GM12878 (cell line): Measurements from ENCODE around the gene FMNL2. TPM values are rescaled to one million over a fixed set of nuclear protein-coding genes. Genes with fewer than 3 reads are reported as not detected.

Source experiments
- ATAC-seq: fragments of 200-7000 bp; cut with Tn5 transposase; 3 replicates; pipeline ENCODE4 v1.9.1; 2020; ENCODE audit warnings: mild to moderate bottlenecking, moderate library complexity
- BruUV-seq: library from RNA; stranded (reverse); fragments of 400-500 nt; replicated peaks from 2 replicates; lab custom pipeline; 2021; lab: Mats Ljungman, UMichigan
- CTCF ChIA-PET: fragments of 300-600 bp; sonication (Branson Sonifier 250); formaldehyde crosslinking; extraction: SDS; loops from one replicate; lab custom pipeline; 2021; ENCODE audit warnings: inconsistent platforms; lab: Yijun Ruan, JAX
- POLR2A ChIA-PET: fragments of 350-600 bp; formaldehyde crosslinking; extraction: SDS; loops from one replicate; lab custom pipeline; 2021; ENCODE audit warnings: inconsistent platforms; lab: Charles Lee
- RAD21 ChIA-PET: fragments of 300-600 bp; sonication (Branson Sonifier 250); formaldehyde crosslinking; loops from one replicate; lab custom pipeline; 2023; ENCODE audit warnings: antibody characterized with exemption; ENCODE audit not compliant: unreplicated experiment; lab: Charles Lee
- SMC1A ChIA-PET: fragments of 300-600 bp; sonication (Branson Sonifier 250); formaldehyde crosslinking; loops from one replicate; lab custom pipeline; 2023; ENCODE audit not compliant: unreplicated experiment, uncharacterized antibody; lab: Charles Lee
- DNase-seq: peaks from one replicate; pipeline ENCODE4 v3.0.0-alpha.2; 2011; ENCODE audit warnings: low read depth, low spot score
- FAIRE-seq: peaks from 3 replicates; lab custom pipeline; 2011; peaks lifted over from hg19 to GRCh38; lab: Jason Lieb, UNC
- H2AFZ ChIP-seq: 2 replicates; pipeline ENCODE4 v1.6.0; 2011; ENCODE audit warnings: low read depth, low read length, control low read depth; ENCODE audit not compliant: control insufficient read depth
- H3K27ac ChIP-seq: 2 replicates; pipeline ENCODE4 v1.5.1; 2011; ENCODE audit warnings: control low read depth; ENCODE audit not compliant: control insufficient read depth, insufficient read depth
- H3K27me3 ChIP-seq, 2 experiments: replicated peaks in 1 of 2; 2 replicates each; pipeline versions ENCODE4 v1.6.0 to v1.6.1; 2011; ENCODE audit warnings: low read length in 1 of 2; ENCODE audit not compliant: control insufficient read depth in 2 of 2, insufficient read depth in 2 of 2
- H3K36me3 ChIP-seq, 2 experiments: 2 replicates each; pipeline ENCODE4 v1.5.1; 2011; ENCODE audit warnings: low read length in 1 of 2; ENCODE audit not compliant: control insufficient read depth in 2 of 2, insufficient read depth in 2 of 2
- H3K4me1 ChIP-seq: 2 replicates; pipeline ENCODE4 v1.6.1; 2011; ENCODE audit warnings: mild to moderate bottlenecking, low read length, moderate library complexity, mixed read lengths; ENCODE audit not compliant: control insufficient read depth, insufficient read depth
- H3K4me2 ChIP-seq: 2 replicates; pipeline ENCODE4 v1.6.0; 2011; ENCODE audit warnings: control low read depth; ENCODE audit not compliant: control insufficient read depth, insufficient read depth
- H3K4me3 ChIP-seq: fragments of 200-600 bp; sonication (generic); 2 replicates; pipeline ENCODE4 v1.5.1; 2016
- H3K79me2 ChIP-seq: 2 replicates; pipeline ENCODE4 v1.6.0; 2011; ENCODE audit warnings: low read length; ENCODE audit not compliant: control insufficient read depth, insufficient read depth
- H3K9ac ChIP-seq: 2 replicates; pipeline ENCODE4 v1.8.0; 2011; ENCODE audit warnings: low read length, control low read depth, mixed read lengths; ENCODE audit not compliant: control insufficient read depth, insufficient read depth
- H3K9me3 ChIP-seq: replicated peaks from 3 replicates; pipeline ENCODE4 v1.5.1; 2011; ENCODE audit warnings: mild to moderate bottlenecking, low read length; ENCODE audit not compliant: control insufficient read depth, insufficient read depth
- H4K20me1 ChIP-seq: 2 replicates; pipeline ENCODE4 v1.6.0; 2011; ENCODE audit not compliant: control insufficient read depth, insufficient read depth
- BCL11A ChIP-seq: IDR thresholded peaks from 2 replicates; pipeline ENCODE4 v1.6.1; 2011; ENCODE audit warnings: low read depth, low read length
- BMI1 ChIP-seq: fragments of 450-650 bp; IDR thresholded peaks from 2 replicates; pipeline ENCODE4 v1.6.1; 2016; ENCODE audit warnings: mild to moderate bottlenecking, moderate library complexity, borderline replicate concordance
- IKZF1 ChIP-seq: fragments of 450-650 bp; conservative IDR thresholded peaks from 2 replicates; pipeline ENCODE4 v1.6.1; 2017; ENCODE audit warnings: antibody characterized with exemption, mild to moderate bottlenecking
- KDM1A ChIP-seq: fragments of 200-600 bp; sonication (generic); IDR thresholded peaks from 2 replicates; pipeline ENCODE4 v1.6.1; 2016; ENCODE audit warnings: borderline replicate concordance
- PML ChIP-seq: IDR thresholded peaks from 2 replicates; pipeline ENCODE4 v1.6.1; 2012; ENCODE audit warnings: low read length, inconsistent platforms
- RBBP5 ChIP-seq: fragments of 200-600 bp; sonication (generic); conservative IDR thresholded peaks from 2 replicates; pipeline ENCODE4 v1.6.1; 2016
- SIX5 ChIP-seq: IDR thresholded peaks from 2 replicates; pipeline ENCODE4 v1.6.1; 2011; ENCODE audit warnings: mild to moderate bottlenecking, low read depth, low read length, moderate library complexity; ENCODE audit not compliant: severe bottlenecking
- YBX1 ChIP-seq: fragments of 450-650 bp; IDR thresholded peaks from 2 replicates; pipeline ENCODE4 v1.6.1; 2016; ENCODE audit warnings: antibody characterized with exemption
- ZZZ3 ChIP-seq: IDR thresholded peaks from 2 replicates; pipeline ENCODE4 v1.6.1; 2011; ENCODE audit warnings: low read depth; ENCODE audit not compliant: control insufficient read depth, insufficient read length
- WGBS: methylation state at CpG from one replicate; pipeline ENCODE4 v1.1.6; 2016; ENCODE audit warnings: low lambda C conversion rate; ENCODE audit not compliant: insufficient replicate concordance, insufficient coverage; ENCODE audit errors: missing lambda C conversion rate; 5-methylcytosine and 5-hydroxymethylcytosine counted together
- in situ Hi-C: fragments of 300-500 bp; cut with MboI; formaldehyde crosslinking; loops from 9 replicates; pipeline ENCODE4 v1.14.3; 2018; ENCODE audit warnings: mixed read lengths
- intact Hi-C: fragments of 100-400 bp; cut with micrococcal nuclease; formaldehyde crosslinking; loops from one replicate; pipeline ENCODE4 v1.14.2; 2022; ENCODE audit not compliant: unreplicated experiment
- polyA plus RNA-seq, 11 experiments: library from polyadenylated mRNA; depleted of rRNA in 4 of 11; unstranded in 6 of 11; stranded (reverse) in 5 of 11; fragments of >200 nt; fragmentation: Nextera tagmentation in 4 of 11; fragmentation: Illumina TruSeq in 1 of 11; extraction: Ambion mirVana in 4 of 11; extraction: Trizol in 1 of 11; gene quantifications; 1 replicate in 1 of 11; 2 replicates in 10 of 11; pipeline versions ENCODE4 v1.2.1 to v1.2.3, GENCODE V29; 2011 to 2016; ENCODE audit warnings: inconsistent platforms in 2 of 11, missing spikeins in 2 of 11, low read depth in 1 of 11
- total RNA-seq, 4 experiments: library from RNA; depleted of rRNA in 3 of 4; stranded (reverse); fragments of >200 nt in 3 of 4; fragmentation: Illumina TruSeq in 1 of 4; extraction: Trizol in 1 of 4; gene quantifications; 2 replicates each; pipeline versions ENCODE4 v1.2.1 to v1.2.3, GENCODE V29; 2013 to 2021
- TF ChIP-seq, protein P1 (sequence below): fragments of 450-650 bp; formaldehyde crosslinking; IDR thresholded peaks from 2 replicates; pipeline ENCODE4 v1.4.0; 2020; ENCODE audit warnings: mild to moderate bottlenecking, moderate library complexity
- TF ChIP-seq, protein P2 (sequence below): IDR thresholded peaks from 2 replicates; pipeline ENCODE4 v1.6.1; 2011; ENCODE audit warnings: low read depth, low read length, improper control_type of control experiment, borderline replicate concordance
- TF ChIP-seq, protein P3 (sequence below): IDR thresholded peaks from 2 replicates; pipeline ENCODE4 v1.6.1; 2011; ENCODE audit warnings: borderline replicate concordance, low read depth, mild to moderate bottlenecking, moderate library complexity, mixed read lengths, low read length; ENCODE audit not compliant: insufficient read depth; ENCODE audit errors: extremely low read length
- TF ChIP-seq, protein P4 (sequence below): fragments of 450-650 bp; IDR thresholded peaks from 2 replicates; pipeline ENCODE4 v1.6.1; 2016; ENCODE audit warnings: mild to moderate bottlenecking

Gene FMNL2
- total and polyA plus RNA-seq, 10 of the 15 experiments (the other 5 are each of a cell fraction or from before 2014, with no cell fraction given): 0.13 to 9.9 (median 0.35) TPM

DNA sequence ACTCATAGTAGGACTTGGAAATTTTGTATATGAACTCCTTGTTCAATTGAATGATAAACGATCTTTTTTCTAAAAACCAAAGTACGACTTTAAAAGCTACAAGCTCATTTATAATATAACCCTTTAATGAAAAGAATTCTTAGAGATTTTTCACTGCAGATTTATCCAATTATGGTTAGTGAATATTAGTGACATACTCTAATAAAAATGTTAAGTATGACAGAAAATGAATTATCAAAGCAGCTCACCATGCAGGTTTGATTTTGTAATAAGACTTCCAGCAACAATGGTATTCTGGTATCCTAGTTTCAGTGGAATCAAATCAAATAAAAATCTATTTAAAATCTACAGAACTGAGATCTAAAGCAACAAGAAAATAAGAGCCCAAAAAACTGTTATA lies 343.8 kb downstream of the FMNL2 start:
- no TSS peak for BruUV-seq
- H3K36me3 ChIP-seq: peaks cover 8 to 31% of the 10 kb centered on the region in 2 experiments
- no peaks in the 10 kb centered on the region for H3K27me3 ChIP-seq
- no peak overlapping the region for H3K9ac ChIP-seq
- SMC1A ChIA-PET: no interaction called here
- no peak overlapping the region for H3K27ac ChIP-seq
- no peaks in the 10 kb centered on the region for H4K20me1 ChIP-seq
- TF ChIP-seq, protein P1, sequence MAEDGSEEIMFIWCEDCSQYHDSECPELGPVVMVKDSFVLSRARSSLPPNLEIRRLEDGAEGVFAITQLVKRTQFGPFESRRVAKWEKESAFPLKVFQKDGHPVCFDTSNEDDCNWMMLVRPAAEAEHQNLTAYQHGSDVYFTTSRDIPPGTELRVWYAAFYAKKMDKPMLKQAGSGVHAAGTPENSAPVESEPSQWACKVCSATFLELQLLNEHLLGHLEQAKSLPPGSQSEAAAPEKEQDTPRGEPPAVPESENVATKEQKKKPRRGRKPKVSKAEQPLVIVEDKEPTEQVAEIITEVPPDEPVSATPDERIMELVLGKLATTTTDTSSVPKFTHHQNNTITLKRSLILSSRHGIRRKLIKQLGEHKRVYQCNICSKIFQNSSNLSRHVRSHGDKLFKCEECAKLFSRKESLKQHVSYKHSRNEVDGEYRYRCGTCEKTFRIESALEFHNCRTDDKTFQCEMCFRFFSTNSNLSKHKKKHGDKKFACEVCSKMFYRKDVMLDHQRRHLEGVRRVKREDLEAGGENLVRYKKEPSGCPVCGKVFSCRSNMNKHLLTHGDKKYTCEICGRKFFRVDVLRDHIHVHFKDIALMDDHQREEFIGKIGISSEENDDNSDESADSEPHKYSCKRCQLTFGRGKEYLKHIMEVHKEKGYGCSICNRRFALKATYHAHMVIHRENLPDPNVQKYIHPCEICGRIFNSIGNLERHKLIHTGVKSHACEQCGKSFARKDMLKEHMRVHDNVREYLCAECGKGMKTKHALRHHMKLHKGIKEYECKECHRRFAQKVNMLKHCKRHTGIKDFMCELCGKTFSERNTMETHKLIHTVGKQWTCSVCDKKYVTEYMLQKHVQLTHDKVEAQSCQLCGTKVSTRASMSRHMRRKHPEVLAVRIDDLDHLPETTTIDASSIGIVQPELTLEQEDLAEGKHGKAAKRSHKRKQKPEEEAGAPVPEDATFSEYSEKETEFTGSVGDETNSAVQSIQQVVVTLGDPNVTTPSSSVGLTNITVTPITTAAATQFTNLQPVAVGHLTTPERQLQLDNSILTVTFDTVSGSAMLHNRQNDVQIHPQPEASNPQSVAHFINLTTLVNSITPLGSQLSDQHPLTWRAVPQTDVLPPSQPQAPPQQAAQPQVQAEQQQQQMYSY (CRISPR knock-in tag): no peak
- TF ChIP-seq PML (no peak), RBBP5 (no peak), IKZF1 (no peak), YBX1 (no peak), KDM1A (no peak), SIX5 (no peak), BMI1 (no peak), ZZZ3 (no peak), BCL11A (no peak)
- TF ChIP-seq, protein P2, sequence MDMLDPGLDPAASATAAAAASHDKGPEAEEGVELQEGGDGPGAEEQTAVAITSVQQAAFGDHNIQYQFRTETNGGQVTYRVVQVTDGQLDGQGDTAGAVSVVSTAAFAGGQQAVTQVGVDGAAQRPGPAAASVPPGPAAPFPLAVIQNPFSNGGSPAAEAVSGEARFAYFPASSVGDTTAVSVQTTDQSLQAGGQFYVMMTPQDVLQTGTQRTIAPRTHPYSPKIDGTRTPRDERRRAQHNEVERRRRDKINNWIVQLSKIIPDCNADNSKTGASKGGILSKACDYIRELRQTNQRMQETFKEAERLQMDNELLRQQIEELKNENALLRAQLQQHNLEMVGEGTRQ: no peak
- TF ChIP-seq, protein P3, sequence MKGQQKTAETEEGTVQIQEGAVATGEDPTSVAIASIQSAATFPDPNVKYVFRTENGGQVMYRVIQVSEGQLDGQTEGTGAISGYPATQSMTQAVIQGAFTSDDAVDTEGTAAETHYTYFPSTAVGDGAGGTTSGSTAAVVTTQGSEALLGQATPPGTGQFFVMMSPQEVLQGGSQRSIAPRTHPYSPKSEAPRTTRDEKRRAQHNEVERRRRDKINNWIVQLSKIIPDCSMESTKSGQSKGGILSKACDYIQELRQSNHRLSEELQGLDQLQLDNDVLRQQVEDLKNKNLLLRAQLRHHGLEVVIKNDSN: no peak
- TF ChIP-seq, protein P4, sequence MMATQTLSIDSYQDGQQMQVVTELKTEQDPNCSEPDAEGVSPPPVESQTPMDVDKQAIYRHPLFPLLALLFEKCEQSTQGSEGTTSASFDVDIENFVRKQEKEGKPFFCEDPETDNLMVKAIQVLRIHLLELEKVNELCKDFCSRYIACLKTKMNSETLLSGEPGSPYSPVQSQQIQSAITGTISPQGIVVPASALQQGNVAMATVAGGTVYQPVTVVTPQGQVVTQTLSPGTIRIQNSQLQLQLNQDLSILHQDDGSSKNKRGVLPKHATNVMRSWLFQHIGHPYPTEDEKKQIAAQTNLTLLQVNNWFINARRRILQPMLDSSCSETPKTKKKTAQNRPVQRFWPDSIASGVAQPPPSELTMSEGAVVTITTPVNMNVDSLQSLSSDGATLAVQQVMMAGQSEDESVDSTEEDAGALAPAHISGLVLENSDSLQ: no peak
- TF ChIP-seq, all 136 proteins: peak for 0
- H3K4me1 ChIP-seq: no peaks in the 10 kb centered on the region
- no peaks in the 10 kb centered on the region for H3K9me3 ChIP-seq
- ChIA-PET POLR2A (no interaction called here), CTCF (no interaction called here), RAD21 (no interaction called here)
- DNase-seq: no peak
- peaks cover 3% of the 10 kb centered on the region for H3K79me2 ChIP-seq
- H3K4me3 ChIP-seq: no peak overlapping the region
- FAIRE-seq: no peak
- no peak overlapping the region for H3K4me2 ChIP-seq
- intact Hi-C loops: no loop called here
- in situ Hi-C loops: no loop called here
- no peak overlapping the region for H2AFZ ChIP-seq
- no peak for ATAC-seq
- 100% methylated on average over 2 of the region's 2 CpGs for WGBS
